Activated CD8-positive, alpha-beta memory T cell treated with anti-CD3 and anti-CD28 coated beads for 4 hours (primary cell): ENCODE data around the gene PTPN21.

ENCODE experiments used
- DNase-seq, 2 donors: peaks; one replicate each; pipeline ENCODE4 v3.0.0-alpha.2; 2020; ENCODE audit warnings: low read depth in 2 of 2

Gene PTPN21

DNA sequence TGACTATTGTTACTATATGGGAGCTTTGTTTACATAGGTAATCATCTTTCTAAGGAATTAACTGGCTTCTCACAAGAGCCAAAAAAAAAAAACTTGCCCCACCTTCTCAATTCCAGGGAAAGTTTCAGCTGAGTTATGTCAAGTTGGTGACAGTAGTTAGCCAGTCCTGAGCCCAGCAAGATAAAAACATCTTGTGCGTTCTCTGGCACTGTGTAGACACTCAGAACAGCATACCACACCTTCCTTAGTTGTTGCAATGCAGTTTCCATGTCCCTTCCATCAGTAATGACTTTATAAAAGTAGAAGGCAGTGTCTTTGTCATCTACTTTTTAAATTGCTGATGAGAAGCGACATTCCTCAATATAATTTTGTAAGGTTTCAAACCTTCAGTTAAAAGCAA lies 50.2 kb downstream of the PTPN21 start:
- no peak for DNase-seq

DNA sequence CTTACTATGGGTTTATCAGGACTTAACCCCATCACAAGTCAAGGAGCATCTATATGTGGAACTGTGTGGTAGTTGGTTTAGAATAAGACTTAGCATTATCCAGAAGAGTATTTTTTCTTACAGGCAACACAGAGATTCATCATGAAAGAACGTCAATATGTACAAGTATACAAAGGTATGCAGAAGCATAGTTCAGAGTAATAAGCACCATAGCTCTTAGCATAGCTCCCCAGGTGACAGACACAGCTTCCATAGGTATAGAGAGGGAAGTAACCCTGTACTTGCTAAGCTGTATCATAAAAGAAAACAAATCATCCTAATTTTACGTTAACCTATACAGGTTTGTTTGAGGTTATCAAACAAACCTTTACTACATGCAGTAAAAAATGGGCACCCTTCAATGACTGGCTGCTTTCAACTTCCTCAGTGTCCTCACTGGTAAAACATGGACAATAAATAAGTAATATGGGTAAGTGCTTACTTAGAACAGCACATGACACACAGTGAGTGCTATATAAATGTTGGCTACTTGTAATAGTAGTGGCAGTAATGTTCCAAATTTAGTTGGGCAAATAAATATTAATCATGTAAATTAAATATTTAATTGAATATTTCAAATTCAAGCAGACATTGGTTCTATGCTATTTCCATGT lies 50.9 kb downstream of the PTPN21 start:
- DNase-seq, result no peak

DNA sequence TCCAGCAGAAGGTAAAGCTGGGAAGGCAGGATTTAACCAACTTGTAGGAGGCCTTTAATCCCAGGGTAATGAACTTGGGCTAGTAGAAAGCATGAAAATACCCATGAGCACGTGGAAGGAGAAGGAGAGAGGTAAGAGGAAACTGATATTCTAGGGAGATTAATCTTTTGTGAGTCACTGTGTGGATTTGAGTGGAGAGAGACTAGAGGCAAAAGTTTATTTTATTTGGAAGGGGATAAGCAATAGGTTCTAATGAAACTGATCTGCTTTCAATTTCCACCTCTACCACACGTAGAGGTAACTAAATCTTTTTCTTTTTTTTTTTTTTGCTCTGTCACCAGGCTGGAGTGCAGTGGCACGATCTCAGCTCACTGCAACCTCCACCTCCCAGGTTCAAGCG lies 52.1 kb downstream of the PTPN21 start:
- DNase-seq, result no peak

DNA sequence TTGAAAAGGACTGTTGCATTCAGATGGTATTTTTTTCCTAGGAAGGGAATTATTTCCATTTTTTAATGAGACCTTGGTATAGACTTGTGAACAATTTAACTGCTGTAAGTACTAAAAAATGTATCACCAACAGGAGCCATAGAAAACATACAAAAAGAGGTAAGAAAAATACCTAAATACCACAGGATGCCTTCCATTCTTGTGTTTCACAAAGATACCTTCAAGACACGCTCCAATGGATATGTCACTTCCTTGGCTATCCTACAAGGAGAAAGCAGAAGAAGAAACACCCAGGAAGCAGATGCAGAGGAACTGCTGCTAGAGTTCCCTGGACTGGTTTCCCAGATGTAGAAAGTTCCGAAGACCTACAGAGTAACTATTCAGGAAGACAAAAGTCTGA lies 54.2 kb downstream of the PTPN21 start:
- DNase-seq, result no peak

DNA sequence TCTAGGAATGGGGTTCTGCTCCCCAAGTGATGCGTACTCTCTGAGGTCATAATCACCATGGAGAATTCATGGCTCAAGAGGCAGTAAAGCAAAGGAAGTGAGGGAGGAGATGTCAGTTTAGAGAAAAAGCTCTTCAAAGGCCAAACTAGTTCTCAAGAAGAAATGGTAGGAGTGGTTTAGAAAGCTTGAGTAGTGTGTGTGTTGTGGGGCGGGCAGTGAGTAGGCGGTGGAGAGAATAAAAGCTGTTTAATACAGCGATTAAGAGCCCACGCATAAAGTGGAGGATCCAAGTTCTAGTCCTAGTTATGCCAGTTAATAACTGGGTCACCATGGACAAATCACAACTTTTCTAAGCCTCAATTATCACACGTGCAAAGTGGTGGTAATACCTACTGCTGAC lies 55.6 kb downstream of the PTPN21 start:
- no peak for DNase-seq

DNA sequence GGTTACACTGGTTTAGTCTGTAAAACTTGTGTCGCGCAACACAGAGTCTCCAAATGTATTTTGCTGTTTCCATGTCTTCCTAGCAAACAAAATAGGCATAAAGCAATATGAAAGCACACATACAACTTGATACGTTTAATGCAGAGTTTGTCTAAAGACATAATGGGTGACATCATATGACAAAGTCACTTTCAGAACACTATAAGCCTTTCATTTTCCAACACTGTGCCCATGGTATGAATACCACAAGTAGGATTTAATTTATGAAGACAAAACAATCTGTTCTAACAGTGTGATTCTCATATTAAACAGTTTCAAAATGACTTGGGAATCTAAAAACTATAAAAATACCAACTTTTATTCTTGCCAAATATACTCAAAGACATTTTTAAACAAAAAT lies 58.4 kb downstream of the PTPN21 start:
- no peak for DNase-seq

DNA sequence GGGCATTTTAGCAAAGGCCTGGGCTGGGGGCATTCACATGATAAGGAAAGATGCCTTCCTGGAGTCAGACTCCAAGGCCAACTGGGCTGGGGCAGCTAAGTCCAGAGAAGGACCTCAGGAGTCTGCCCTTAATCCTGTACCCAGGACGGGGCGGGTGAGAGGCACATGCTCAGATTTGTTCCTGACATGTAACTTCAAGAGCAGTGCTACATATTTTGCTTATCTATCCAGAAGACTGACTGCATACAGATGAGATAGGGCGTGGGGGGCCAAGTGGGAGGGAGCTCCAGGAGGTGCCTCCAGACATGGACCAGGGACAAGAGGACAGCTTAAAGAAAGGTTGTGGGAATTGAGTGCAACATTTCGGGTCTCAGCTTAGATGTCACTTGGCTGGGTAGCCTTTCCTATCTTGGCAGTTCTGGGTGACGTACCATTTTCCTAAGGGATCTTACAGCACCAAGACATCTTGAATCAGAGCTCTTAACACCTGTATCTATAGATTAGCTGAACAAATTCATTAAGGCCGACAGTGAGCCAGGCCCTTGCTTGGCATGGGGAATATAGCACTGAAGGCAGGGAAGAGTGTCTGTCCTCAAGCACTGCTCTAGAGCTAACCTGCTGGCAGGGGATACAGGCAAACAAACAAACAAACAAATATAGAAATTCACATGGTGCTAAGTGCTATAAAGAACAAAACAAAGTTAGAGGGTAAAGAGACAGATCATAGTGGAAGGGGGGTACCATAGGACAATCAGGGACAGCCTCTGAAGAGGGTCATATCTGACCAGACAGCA lies 61.2 kb downstream of the PTPN21 start:
- DNase-seq, result no peak

DNA sequence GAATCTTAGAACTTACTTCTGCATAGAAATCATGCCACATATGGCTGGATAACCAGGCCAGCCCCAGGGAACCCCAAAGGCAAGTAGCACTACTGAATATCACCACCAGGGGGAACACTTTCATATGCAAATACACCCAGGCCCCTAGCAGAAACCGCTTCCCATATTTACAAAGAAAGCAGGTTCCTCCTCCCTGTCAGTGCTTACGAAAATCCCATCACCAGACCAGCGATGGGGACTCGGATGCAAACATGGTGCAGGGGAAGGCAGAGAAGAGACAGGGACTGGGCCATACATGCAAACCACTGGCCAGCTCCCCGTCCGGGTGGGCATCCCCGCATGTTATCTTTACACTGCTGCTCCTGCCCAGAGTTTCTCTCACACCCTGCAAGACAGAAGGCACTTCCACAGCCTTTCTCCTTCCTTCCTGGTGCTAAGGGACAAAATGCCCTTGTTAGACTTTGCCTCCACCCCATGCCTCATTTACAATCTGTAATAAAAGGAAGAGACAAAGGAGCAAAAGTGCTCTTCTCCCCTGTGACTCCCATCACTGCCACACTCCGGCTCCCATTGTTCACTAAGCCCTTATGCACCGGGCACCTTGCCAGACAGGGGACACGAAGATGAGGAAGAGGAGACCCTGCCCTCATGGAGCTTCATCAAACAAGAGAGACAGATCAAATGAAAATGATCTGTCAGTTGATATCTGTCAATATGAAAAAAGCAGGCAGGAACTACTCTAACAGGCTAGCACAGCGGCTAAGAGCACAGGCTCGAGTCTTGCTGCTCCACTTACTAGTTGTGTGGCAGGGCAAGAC lies 62.3 kb downstream of the PTPN21 start:
- DNase-seq, result peak; percentile 24 to 28

DNA sequence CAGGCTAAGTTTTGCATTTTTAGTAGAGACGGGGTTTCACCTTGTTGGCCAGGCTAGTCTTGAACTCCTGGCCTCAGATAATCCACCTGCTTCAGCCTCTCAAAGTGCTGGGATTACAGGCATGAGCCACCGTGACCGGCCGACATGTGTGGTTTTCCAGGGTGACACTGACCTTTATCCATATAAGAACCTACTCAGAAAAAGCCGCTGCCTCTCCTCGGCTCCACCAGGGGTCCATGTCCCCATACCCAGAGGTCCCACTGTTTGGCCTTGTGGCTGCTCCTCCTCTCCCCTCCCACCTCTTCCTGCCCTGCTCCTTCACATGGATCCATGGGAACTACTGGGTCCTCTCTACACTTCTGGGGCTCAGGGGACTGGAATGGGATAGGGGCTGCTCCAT lies 64.6 kb downstream of the PTPN21 start:
- DNase-seq, result no peak

DNA sequence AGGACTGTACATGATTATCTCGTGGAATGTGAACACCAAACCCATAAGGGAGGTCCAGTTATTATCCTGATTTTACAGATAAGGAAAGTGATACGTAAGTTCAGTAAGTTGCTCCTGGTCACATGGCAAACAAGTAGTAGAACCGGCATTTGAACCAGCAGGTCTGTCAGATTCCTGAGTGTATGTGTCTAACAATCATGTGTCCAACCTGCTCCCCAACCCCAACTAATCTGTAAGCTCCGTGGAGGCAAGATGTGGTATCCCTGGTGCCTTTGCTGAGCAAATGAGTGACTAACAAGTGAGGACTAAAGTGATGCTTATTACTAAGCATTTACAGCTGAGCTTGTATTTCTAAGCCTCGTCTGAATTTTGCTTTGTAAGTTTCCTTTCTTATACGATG lies 65.9 kb downstream of the PTPN21 start:
- no peak for DNase-seq

DNA sequence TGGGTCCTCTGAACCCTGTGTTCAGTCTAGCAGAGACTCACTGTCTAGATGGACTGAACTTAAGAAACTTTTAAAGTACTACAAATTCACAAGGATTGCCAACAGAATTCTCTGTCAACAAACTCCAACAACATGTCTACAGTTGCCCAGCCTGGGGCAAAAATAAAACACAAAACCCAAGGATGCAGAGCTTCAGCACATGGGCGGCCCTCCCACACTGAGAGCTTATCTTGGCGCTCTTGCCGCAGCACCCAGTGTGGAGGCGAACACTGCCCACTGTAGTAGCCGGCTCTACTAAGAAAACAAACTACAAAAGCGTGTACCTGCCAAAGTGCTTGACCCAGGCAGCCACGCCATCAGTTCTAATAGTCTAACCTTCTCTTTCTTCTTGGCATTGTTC lies 66.7 kb downstream of the PTPN21 start:
- DNase-seq, result no peak

DNA sequence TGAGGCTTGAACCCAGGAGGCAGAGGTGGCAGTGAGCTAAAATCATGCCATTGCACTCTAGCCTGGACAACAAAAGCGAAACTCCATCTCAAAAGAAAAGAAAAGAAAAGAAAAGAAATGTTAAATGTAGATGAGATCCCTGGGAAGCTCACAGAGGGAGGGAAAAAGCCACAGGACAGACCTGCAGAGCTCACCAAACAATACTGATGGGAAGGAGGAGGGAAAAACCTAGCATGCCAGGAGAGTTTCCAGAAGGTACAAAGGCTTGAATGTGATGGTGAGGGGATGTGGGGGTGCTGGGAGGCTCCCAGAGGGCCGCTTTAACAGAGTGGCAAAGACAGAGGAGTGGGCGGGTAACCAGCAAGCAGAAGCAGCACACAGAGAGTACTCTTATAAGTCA lies 72.3 kb downstream of the PTPN21 start:
- DNase-seq, result no peak

DNA sequence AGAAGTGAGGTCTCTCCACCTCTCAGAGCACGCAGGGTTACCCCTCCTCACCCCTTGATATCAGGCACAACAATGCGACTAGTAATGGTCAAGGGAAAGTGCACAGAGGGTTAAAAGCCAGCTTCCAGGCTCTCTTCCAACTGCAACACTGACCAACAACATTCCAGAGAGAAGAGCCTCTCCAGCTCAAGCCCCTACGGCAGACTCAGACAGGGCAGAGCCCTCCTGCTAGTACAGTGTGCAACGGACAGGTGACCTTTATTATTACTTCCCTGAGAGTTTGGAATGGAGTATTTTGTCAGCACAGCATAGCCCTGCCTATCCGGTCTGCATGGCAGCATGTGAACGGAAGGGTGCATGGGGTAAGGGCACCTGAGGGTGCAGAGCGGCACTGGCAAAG lies 73.0 kb downstream of the PTPN21 start:
- no peak for DNase-seq

DNA sequence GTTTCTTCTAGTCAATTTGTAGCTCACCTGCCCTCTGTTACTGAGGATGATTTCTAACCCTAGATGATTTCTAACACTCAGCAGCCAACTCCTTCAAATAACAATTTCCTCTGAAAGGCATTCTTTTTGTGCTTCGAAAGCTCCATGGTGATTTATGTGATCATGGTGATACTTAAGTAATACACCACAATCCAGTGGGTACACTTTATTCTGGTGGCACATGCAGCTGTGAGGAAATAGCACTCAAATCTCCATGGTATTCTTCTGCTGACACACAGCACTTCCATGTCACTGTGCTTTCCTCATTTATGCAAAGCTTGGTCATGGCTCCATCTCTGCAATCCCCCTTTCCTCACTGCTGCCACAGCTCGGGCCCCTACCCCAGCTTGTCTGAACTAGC lies 73.7 kb downstream of the PTPN21 start:
- no peak for DNase-seq

DNA sequence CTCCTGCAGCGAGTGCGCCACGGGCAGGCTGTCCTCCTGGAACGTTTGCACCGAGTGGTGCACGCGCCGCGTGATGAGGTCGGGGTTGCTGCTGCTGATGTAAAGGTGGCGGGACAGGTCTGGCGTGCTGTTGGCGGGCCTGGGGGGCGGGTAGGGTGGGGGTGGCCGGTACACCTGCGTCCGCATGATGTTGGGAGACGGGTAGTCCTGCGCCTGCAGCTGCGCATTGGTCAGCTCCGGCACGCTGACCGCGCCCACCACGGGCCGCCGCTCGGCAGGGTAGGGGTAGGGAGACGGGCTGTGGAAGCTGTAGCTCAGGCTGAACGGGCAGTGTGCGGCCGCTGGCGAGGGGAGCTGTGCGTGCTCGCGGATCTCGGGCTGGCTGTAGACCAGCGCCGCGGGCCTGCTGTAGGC lies 75.2 kb downstream of the PTPN21 start:
- DNase-seq, result no peak

DNA sequence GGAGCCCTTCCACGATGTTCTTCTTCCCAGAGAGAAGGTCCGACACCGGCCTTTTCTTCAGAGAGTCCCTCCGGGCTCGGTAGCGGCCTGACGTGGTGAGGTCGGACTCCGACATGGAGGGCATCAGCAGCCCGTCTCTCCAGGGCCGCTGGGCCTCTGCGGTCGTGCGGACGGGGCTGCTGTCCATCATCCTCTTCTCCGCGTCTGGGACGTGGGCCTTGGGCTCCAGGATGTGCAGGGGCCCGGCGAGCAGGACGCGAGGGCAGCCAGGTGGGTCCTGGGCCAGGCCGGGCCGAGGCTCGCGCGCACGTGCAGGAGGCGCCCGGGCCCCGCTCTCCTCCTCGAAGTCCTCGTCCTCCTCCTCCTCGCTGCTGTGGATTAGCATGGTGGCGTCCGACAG lies 75.9 kb downstream of the PTPN21 start:
- DNase-seq, result no peak

DNA sequence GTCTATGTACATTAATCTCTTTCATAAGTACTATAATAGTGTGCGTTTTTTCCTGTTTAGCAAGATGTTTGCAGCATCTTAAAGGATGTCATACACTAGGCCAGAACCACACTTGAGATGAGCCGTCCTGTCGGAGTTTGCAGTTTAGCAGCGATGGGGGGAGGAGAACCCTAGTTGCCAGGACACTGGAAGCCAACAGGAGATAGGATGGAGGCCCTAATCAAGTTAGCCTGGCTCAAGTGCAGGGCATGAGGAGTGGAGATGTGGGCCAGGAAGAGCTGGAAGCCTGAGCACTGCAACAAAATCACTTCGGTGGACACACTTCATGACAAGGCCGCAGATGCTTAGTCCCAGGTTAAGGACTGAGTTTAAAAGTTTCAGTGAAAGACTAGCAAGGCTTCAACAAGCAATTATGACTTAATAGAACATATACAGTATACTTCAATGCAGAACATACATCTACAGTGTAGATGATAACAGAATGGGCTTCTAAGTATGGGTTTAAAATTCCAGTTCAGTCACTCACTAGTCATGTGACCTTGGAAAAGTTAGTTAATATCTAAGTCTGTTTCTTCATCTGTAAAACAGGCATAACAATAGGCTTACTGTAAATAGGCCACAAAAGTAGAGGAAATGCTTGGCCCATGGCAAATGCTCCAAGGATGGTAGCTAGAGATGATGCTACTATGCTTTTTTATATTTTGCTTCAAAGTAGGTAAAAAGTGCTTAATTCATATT lies 77.1 kb downstream of the PTPN21 start:
- no peak for DNase-seq

DNA sequence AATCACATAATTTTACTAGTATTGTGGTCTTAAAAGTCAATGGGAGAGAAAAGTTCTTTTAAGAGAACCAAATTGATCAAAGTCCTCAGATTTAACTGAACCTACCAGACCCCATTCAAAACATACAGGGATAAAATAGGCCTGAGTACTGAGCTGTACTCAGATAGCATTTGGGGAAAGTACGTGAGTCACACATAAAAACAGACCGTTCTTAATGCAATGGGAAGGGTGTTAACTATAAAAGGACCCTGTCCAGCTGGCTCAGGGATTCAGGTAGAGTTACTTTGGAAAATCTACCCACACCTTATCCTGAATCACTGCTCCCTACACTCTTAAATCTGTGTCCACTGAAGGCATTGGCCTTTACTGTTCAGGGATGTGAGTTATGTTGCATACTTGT lies 78.0 kb downstream of the PTPN21 start:
- no peak for DNase-seq

DNA sequence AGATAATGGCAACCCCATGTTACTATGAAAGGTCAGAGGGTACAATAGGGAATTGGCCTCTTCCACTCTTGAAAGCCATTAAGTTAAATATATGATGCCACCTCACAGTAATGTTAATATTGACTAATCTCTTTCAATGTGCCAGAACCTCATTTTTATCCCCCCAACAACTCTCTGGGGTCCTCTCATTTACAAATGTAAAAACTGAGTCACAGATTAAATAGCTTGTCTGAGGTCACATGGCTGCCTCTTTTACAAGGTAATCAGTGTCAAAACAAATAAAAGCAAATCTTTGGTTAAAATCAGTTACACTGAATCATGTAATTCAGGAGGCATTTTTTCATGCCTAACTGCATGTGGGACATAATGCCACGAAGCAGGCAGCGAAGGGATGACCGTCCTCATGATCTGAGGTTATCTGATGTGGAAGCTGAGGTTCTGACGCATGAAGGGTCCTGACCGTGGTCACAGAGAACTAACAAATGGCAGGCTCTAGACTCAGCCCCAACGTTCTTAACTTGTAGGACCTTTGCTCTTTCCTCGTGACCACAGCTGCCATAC lies 78.5 kb downstream of the PTPN21 start:
- no peak for DNase-seq

DNA sequence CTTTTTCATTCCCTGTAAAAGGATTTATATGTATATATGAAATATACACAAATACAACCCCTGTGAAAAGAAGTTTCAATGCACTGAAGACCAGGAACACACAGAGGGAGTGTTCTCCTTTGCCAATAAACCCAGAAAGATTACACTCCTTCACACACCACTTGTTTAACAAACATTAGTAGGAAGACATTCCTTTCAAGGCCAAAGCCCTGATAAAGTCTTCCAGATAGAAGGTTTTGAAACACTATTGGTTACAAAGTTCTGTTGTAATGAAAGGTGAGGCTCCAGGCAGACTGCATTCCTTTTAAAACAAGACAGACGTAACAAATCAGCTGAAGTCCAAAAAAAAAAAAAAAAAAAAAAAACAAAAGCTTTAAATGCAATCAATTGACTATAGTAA lies 81.0 kb downstream of the PTPN21 start:
- no peak for DNase-seq

DNA sequence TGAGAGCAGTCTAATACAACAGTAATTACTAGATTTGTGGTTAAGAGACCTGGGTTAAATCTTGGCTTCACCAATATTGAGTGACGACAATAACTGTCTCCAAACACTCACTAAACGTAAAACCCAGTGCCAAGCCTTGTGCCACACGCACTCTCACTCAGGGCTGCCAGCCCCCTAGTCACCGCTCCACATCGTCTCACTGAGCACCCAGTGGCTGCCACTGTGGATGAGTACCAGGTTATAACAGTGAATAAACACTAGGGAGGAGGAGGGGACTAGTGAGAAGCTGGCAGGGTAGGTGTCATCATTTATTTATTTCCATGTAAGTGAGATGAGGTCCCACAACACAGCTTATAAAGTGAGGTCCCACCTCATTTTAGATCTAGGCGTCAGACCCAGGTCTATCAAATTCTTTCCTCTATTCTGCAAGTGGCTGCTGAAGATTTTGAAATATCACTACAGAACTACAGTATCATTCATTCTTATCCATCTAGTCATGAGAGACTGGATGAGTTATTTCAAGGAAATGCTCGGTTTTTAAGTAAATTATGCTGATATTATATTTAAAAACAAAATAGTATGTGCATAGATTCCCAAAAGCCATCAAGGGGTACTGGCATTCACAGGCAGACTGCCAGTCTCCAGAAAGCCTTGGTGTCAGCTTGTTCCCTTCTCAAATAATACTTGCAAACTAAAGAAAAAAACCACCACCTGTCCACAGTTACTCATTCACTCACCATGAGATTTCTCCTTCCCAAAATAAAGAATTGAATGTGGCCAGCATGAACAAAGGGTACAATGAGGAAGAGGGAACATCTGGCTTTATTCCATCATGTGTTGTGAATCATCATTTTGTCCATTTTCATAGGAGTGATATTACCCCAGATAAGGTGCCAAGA lies 84.0 kb downstream of the PTPN21 start:
- DNase-seq, result no peak
